Vagina (tissue), 2 donors: ENCODE data around the gene MPEG1.

Experiments
- POLR2AphosphoS5 ChIP-seq, 2 donors: sonication (generic); formaldehyde crosslinking; IDR thresholded peaks; one replicate each; pipeline ENCODE4 v1.9.0; 2017; ENCODE audit warnings: antibody characterized with exemption in 2 of 2, mild to moderate bottlenecking in 2 of 2, low read depth in 1 of 2; ENCODE audit not compliant: insufficient read depth in 1 of 2
- TF ChIP-seq, protein P1 (sequence below), 3 experiments: fragments of 450-650 bp in 2 of 3; fragments of 200-600 bp in 1 of 3; sonication (generic) in 1 of 3; IDR thresholded peaks; one replicate each; pipeline ENCODE4 v1.5.1; 2017 to 2019; ENCODE audit warnings: antibody characterized with exemption in 3 of 3, mild to moderate bottlenecking in 2 of 3, moderate library complexity in 2 of 3

DNA sequence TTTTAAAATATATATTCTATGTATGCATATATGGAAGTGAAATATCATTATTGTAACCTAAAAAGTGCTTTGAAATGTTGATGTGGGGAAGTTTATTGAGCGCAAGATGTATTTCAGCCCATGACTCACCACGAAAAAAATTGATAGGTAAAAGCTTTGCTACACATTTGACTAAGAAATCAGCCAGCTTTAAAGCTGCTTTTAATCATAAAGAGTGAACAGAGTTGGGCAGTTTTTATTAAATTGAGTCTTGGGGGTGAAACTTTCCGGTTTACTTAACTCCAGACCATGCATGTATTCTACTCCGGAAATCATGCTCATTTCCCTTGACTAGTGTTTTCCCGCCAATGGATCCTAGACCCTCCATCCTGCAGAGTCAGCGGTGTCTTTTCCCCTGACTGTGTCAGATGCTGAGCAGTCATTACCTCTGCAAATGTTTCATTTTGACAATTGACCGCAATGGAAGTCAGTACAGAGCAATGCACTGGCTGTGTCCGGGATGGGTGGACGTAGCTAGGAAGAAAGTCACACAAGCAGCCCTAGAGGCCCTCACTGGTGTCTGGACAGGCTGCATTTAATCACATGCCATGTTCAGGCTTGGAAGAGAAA is 47.2 kb upstream of the MPEG1 start:
- TF ChIP-seq POLR2AphosphoS5 (IDR thresholded peaks at IDR 0.05; ENCODE audit: insufficient read depth in 1 of 2, low read depth in 1 of 2), result no peak
- TF ChIP-seq, protein P1, sequence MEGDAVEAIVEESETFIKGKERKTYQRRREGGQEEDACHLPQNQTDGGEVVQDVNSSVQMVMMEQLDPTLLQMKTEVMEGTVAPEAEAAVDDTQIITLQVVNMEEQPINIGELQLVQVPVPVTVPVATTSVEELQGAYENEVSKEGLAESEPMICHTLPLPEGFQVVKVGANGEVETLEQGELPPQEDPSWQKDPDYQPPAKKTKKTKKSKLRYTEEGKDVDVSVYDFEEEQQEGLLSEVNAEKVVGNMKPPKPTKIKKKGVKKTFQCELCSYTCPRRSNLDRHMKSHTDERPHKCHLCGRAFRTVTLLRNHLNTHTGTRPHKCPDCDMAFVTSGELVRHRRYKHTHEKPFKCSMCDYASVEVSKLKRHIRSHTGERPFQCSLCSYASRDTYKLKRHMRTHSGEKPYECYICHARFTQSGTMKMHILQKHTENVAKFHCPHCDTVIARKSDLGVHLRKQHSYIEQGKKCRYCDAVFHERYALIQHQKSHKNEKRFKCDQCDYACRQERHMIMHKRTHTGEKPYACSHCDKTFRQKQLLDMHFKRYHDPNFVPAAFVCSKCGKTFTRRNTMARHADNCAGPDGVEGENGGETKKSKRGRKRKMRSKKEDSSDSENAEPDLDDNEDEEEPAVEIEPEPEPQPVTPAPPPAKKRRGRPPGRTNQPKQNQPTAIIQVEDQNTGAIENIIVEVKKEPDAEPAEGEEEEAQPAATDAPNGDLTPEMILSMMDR (IDR thresholded peaks at IDR 0.05), result no peak
